ENCODE results near the gene CLDN4.
"Not testable (repeated sequence)": the region's sequence is repeated elsewhere in the genome, so short reads cannot be mapped to it uniquely, and the experiment has no call there.

The CLDN4 gene, protein sequence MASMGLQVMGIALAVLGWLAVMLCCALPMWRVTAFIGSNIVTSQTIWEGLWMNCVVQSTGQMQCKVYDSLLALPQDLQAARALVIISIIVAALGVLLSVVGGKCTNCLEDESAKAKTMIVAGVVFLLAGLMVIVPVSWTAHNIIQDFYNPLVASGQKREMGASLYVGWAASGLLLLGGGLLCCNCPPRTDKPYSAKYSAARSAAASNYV

DNA sequence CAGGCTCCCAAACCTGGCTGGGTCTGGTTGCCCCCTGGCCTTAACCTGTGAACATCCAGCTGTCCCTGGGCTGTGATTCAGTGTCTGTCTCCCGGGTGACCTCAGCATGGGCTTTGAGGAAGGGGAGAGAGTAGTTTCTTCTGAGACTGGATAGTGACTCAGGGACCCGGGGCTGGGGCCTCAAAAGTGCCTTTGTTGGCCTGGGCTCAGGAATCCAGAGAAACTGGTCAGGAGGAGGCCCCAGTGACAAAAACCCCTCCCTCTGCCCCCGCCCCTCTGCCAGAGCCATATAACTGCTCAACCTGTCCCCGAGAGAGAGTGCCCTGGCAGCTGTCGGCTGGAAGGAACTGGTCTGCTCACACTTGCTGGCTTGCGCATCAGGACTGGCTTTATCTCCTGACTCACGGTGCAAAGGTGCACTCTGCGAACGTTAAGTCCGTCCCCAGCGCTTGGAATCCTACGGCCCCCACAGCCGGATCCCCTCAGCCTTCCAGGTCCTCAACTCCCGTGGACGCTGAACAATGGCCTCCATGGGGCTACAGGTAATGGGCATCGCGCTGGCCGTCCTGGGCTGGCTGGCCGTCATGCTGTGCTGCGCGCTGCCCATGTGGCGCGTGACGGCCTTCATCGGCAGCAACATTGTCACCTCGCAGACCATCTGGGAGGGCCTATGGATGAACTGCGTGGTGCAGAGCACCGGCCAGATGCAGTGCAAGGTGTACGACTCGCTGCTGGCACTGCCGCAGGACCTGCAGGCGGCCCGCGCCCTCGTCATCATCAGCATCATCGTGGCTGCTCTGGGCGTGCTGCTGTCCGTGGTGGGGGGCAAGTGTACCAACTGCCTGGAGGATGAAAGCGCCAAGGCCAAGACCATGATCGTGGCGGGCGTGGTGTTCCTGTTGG lies at the start of gene CLDN4:
TSS of gene CLDN4 (plus strand) at position 316 of the 903 bp plus-strand sequence. CDS start at position 522, 206 bp downstream.
- no peak for DNase-seq (ENCODE audit: low spot score)

- DNase-seq (ENCODE audit: low spot score) = no peak
Measured at GRCh38 chr7:73786588-73786987, 44.2 kb upstream of the CLDN4 start.

- not testable (repeated sequence) for DNase-seq (ENCODE audit: low spot score)
Measured at GRCh38 chr7:73787786-73788048, 43.1 kb upstream of the CLDN4 start.

DNA sequence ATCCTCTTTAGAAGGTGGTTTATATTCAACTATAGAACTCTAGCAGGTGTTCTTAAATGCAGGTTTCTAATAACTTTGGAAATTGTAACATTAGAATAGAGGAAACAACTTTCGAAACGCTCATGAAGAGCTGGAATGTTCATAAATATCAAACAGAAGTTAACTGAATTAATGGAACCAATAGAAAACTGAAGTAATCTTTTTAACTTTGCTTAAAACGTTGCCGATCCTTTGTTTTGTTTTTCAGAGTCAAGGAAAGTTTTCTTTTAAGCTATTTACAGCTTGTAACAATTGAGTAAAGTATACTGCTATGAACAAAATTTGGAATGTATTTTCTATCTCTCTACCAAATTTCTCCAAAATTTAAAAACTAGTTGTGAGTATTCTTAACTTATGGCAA lies 41.7 kb upstream of the CLDN4 start:
- DNase-seq (ENCODE audit: low spot score) = no peak

DNA sequence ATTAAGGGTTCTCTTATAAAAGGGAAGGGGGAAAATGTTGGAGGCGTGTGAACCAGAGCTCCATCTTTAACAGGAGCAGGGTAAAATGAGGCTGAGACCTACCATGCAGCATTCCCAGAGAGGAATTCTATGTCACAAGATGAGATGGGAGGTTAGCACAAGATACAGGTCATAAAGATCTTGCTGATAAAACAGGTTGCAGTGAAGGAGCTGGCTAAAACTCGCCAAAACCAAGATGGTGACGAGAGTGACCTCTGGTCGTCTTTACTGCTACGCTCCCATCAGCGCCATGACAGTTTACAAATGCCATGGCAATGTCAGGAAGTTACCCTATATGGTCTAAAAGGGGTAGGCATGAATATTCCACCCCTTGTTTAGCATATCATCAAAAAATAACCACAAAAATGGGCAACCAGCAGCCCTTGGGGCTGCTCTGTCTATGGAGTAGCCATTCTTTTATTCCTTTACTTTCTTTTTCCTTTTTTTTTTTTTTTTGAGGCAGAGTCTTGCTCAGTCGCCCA lies 39.6 kb upstream of the CLDN4 start:
- DNase-seq (ENCODE audit: low spot score) = not testable (repeated sequence)

DNA sequence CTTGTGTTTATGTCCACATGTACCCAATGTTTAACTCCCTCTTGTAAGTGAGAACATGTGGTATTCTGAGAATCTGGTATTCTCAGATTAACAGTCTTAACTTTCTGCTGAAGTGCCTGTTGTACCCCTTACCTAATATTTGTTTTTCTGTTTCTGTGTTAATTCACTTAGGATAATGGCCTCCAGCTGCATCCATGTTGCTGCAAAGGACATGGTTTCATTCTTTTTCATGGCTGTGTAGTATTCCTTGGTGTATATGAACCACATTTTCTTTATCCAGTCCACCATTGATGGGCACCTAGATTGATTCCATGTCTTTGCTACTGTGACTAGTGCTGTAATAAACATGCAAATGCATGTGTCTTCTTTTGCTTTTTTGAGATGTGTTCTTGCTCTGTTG lies 35.6 kb upstream of the CLDN4 start:
- not testable (repeated sequence) for DNase-seq (ENCODE audit: low spot score)

GRCh38 chr7:73796656-73797055 lies 34.1 kb upstream of the CLDN4 start:
- not testable (repeated sequence) for DNase-seq (ENCODE audit: low spot score)

DNA sequence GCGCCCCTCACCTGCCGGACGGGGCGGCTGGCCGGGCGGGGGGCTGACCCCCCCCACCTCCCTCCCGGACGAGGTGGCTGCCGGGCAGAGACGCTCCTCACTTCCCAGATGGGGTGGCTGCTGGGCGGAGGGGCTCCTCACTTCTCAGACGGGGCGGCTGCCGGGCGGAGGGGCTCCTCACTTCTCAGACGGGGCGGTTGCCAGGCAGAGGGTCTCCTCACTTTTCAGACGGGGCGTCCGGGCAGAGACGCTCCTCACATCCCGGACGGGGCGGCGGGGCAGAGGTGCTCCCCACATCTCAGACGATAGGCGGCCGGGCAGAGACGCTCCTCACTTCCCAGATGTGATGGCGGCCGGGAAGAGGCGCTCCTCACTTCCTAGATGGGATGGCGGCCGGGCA lies 33.6 kb upstream of the CLDN4 start:
- DNase-seq (ENCODE audit: low spot score) = not testable (repeated sequence)

DNA sequence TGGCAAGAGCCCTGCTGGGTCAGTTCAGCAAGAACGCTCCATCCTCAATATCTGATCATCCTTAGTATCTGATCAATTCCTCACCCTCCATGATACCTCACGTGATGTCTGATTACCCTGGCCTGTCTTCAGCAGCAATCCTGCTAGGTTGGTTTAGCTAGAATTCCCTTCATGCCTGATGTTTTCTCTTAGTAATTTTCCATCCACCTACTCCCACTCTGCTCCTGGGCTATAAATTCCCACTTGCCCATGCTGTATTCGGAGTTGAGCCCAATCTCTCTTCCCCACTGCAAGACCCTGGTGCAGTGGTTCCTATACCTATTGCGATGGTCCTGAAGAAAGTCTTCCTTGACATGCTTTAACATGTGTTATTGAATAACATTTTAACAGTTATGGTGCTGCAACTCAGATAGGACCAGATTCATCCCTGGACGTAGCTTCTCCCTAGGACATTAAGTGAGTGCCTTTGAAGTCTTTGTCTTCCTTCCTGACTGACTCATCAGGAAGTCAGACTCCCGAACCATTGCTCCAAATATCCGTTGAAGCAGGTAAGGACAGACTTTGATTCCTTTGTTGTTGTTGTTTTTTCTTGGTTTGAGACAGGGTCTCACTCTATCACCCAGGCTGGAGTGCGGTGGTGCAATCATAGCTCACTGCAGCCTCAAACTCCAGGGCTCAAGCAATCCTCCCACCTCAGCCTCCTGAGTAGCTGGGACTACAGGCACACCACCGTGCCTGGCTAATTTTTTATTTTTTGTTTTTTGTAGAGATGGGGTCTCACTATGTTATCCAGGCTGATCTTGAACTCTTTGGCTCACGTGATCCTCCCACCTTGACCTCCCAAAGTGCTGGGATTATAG lies 31.3 kb upstream of the CLDN4 start:
- DNase-seq (ENCODE audit: low spot score) = no peak

GRCh38 chr7:73801577-73801976 lies 29.2 kb upstream of the CLDN4 start:
- DNase-seq (ENCODE audit: low spot score) = no peak

DNA sequence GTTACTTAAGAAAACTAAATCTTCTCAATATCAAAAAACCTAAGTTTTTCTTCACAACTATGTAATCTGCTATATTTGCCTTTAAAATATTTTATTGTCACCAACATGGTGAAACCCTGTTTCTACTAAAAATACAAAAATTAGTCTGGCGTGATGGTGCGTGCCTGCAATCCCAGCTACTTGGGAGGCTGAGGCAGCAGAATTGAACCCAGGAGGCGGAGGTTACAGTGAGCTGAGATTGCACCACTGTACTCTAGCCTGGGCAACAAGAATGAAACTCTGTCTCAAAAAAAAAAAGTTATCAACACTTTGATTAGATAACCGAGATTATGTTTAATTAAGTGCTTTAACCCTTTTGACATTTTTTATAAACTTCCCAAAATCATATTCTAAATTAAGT lies 28.3 kb upstream of the CLDN4 start:
- no peak for DNase-seq (ENCODE audit: low spot score)

- DNase-seq (ENCODE audit: low spot score) = no peak
Measured at GRCh38 chr7:73809467-73809951, 21.3 kb upstream of the CLDN4 start.

- DNase-seq (ENCODE audit: low spot score) = no peak
Measured at GRCh38 chr7:73810998-73811360, 19.8 kb upstream of the CLDN4 start.

GRCh38 chr7:73811760-73812168 lies 19.0 kb upstream of the CLDN4 start:
- DNase-seq (ENCODE audit: low spot score) = peak; percentile 60

- DNase-seq (ENCODE audit: low spot score) = no peak
Measured at GRCh38 chr7:73812996-73813395, 17.8 kb upstream of the CLDN4 start.

DNA sequence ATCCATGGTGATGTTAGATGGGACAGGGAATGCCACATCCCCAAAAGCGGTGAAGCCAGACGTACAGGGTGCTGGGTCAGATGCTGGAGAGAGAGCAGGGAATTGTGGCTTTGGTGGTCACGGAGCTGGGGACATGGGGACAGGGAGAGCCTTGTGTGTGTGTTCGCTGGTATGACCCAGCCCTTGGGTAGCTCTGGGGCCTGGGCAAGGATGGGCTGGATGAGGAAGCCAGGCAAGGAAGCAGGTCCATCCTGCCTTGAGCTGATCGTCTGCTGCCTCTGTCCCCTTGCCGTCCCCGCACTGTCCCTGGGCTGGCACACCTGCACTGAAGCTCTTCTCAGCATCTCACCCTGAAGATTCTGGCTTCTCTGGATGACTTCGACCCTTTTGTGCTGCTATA lies 15.4 kb upstream of the CLDN4 start:
- no peak for DNase-seq (ENCODE audit: low spot score)

GRCh38 chr7:73817121-73817520 lies 13.7 kb upstream of the CLDN4 start:
- DNase-seq (ENCODE audit: low spot score) = no peak

DNA sequence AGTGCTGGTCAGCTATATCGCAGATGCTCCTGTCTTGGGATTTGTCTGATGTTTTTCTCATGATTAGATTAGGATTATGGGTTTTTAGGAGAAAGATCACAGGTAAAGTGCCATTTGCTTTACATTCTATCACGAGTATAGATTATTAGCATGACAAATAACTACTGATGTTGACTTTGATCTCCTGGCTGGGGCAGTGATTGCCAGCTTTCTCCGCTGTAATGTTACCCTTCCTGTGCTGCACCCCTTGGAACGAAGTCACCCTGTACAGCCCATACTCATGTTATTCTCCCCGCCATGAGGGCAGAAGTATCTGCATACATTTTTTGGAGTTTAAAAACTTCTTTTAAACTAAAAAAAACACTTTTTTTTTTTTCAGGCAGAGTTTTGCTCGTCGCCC lies 10.8 kb upstream of the CLDN4 start:
- no peak for DNase-seq (ENCODE audit: low spot score)

DNA sequence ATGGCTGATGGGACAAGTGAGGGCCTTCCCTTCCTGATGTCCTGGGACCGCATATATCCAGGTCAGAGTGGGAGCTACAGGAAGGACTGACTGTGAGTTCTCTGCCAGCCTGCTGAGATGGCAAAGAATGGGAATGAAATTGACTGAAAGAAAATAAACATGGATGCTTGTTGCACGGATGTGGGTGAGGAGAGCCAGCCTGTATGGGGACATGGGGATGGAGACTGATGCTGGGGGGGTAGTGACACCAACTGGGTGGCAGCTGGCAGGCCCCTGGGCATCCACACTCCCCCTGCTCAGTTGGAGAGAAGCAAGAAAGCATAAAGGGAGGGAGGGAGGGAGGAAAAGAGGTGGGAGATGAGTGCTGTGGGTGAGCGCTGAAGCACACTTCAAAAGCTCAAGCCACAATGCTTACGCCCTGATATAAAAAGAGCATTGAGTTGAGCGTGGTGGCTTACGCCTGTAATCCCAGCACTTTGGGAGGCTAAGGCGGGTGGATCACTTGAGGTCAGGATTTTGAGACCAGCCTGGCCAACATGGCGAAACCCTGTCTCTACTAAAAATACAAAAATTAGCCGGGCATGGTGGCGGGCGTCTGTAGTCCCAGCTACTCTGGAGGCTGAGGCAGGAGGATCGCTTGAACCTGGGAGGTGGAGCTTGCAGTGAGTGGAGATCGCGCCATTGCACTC lies 9.1 kb upstream of the CLDN4 start:
- DNase-seq (ENCODE audit: low spot score) = not testable (repeated sequence)

GRCh38 chr7:73822319-73823173 lies 8.2 kb upstream of the CLDN4 start:
- peak; percentile 57 for DNase-seq (ENCODE audit: low spot score)

GRCh38 chr7:73823257-73823656 lies 7.5 kb upstream of the CLDN4 start:
- DNase-seq (ENCODE audit: low spot score) = no peak

Data from COLO829 (cell line).